ENCODE measurements around the gene SORCS2.

Gene SORCS2

GRCh38 chr4:7275067-7275466 lies 82.7 kb downstream of the SORCS2 start (continued):
- TF ChIP-seq KLF16 (tag by site-specific recombination; IDR thresholded peaks at IDR 0.05): no peak
- TF ChIP-seq CTCF (tag by site-specific recombination; IDR thresholded peaks at IDR 0.05): no peak
- TF ChIP-seq BCL6B (tag by site-specific recombination; IDR thresholded peaks at IDR 0.05): no peak
- no peak for TF ChIP-seq ZNF626 (tag by site-specific recombination; IDR thresholded peaks at IDR 0.05)
- no peak for TF ChIP-seq GFI1B (tag by site-specific recombination; IDR thresholded peaks at IDR 0.05)
- TF ChIP-seq ZNF791 (tag by site-specific recombination; IDR thresholded peaks at IDR 0.05): no peak

GRCh38 chr4:7275490-7276154 lies 83.3 kb downstream of the SORCS2 start:
- ChIA-PET CTCF (interaction anchor here (0.7 kb wide), 1 partner anchor 18 kb away, joined by 3 read pairs; no protein-coding TSS in a partner anchor), POLR2A (no interaction called here)
- no peak overlapping the region for H3K4me3 ChIP-seq (ENCODE audit: low read depth, low read length)
- H3K27ac ChIP-seq (ENCODE audit: extremely low read depth, low read depth, low read length): no peak overlapping the region
- no peaks in the 10 kb centered on the region for H3K9me3 ChIP-seq (ENCODE audit: control insufficient read depth, insufficient read depth, low read depth, low read length)
- TF ChIP-seq ZNF530 (tag by site-specific recombination; IDR thresholded peaks at IDR 0.05; ENCODE audit: low read depth): no peak
- no peak for TF ChIP-seq ZNF223 (tag by site-specific recombination; IDR thresholded peaks at IDR 0.05)
- no peak for TF ChIP-seq ZNF658 (tag by site-specific recombination; IDR thresholded peaks at IDR 0.05)
- no peak for TF ChIP-seq ZNF654 (tag by site-specific recombination; IDR thresholded peaks at IDR 0.05; ENCODE audit: low read depth)
- H3K4me1 ChIP-seq (ENCODE audit: control insufficient read depth, insufficient read depth, low read length): no peaks in the 10 kb centered on the region
- no peaks in the 10 kb centered on the region for H3K36me3 ChIP-seq (ENCODE audit: control insufficient read depth in 2 of 2, insufficient read depth in 1 of 2, low read length in 2 of 2)

GRCh38 chr4:7276515-7276914 lies 84.2 kb downstream of the SORCS2 start:
- Histone ChIP-seq H3K9me3 (ENCODE audit: control insufficient read depth, insufficient read depth, low read depth, low read length) (no peaks in the 10 kb centered on the region), H3K4me1 (ENCODE audit: control insufficient read depth, insufficient read depth, low read length) (no peaks in the 10 kb centered on the region), H3K27ac (ENCODE audit: extremely low read depth, low read depth, low read length) (no peak overlapping the region), H3K36me3 (ENCODE audit: control insufficient read depth in 2 of 2, insufficient read depth in 1 of 2, low read length in 2 of 2) (no peaks in the 10 kb centered on the region), H3K4me3 (ENCODE audit: low read depth, low read length) (no peak overlapping the region)
- POLR2A ChIA-PET: no interaction called here
- CTCF ChIA-PET: interaction anchor here (0.7 kb wide), 1 partner anchor 19 kb away, joined by 3 read pairs; no protein-coding TSS in a partner anchor
- no peak for TF ChIP-seq GLIS2 (tag by site-specific recombination; IDR thresholded peaks at IDR 0.05)
- no peak for TF ChIP-seq ZNF169 (tag by site-specific recombination; IDR thresholded peaks at IDR 0.05)
- TF ChIP-seq ZBTB21 (tag by site-specific recombination; IDR thresholded peaks at IDR 0.05): no peak
- no peak for TF ChIP-seq ZNF76 (tag by site-specific recombination; IDR thresholded peaks at IDR 0.05; ENCODE audit: borderline replicate concordance, low read depth)
- no peak for TF ChIP-seq ZNF132 (tag by site-specific recombination; IDR thresholded peaks at IDR 0.05; ENCODE audit: borderline replicate concordance)
- TF ChIP-seq ZNF639 (tag by site-specific recombination; IDR thresholded peaks at IDR 0.05): no peak
- no peak for TF ChIP-seq ZNF280C (tag by site-specific recombination; IDR thresholded peaks at IDR 0.05)
- TF ChIP-seq GLIS1 (tag by site-specific recombination; IDR thresholded peaks at IDR 0.05): no peak
- TF ChIP-seq ZNF488 (tag by site-specific recombination; IDR thresholded peaks at IDR 0.05): no peak
- TF ChIP-seq HOXA7 (CRISPR knock-in tag; IDR thresholded peaks at IDR 0.05; ENCODE audit: borderline replicate concordance): no peak
- no peak for TF ChIP-seq SCRT2 (tag by site-specific recombination; IDR thresholded peaks at IDR 0.05)
- no peak for TF ChIP-seq FEZF1 (tag by site-specific recombination; IDR thresholded peaks at IDR 0.05)
- TF ChIP-seq ZFP37 (tag by site-specific recombination; IDR thresholded peaks at IDR 0.05): no peak
- no peak for TF ChIP-seq ZNF214 (tag by site-specific recombination; IDR thresholded peaks at IDR 0.05; ENCODE audit: borderline replicate concordance)
- TF ChIP-seq OSR2 (tag by site-specific recombination; IDR thresholded peaks at IDR 0.05): no peak
- TF ChIP-seq ZNF561 (tag by site-specific recombination; IDR thresholded peaks at IDR 0.05; ENCODE audit: borderline replicate concordance): no peak
- TF ChIP-seq ZNF175 (tag by site-specific recombination; IDR thresholded peaks at IDR 0.05): no peak

Data from HEK293 (cell line).